Measurements from ENCODE around the gene MAN2A1.

The MAN2A1 gene

GRCh38 chr5:109709225-109709624 lies 19.5 kb downstream of the MAN2A1 start:
- no peak for DNase-seq

- DNase-seq, result no peak
Measured at GRCh38 chr5:109711673-109712072, 21.9 kb downstream of the MAN2A1 start.

- no peak for DNase-seq
Measured at GRCh38 chr5:109713453-109713852, 23.7 kb downstream of the MAN2A1 start.

GRCh38 chr5:109714592-109714991 lies 24.9 kb downstream of the MAN2A1 start:
- DNase-seq, result no peak

- no peak for DNase-seq
Measured at GRCh38 chr5:109718216-109718615, 28.5 kb downstream of the MAN2A1 start.

- DNase-seq, result no peak
Measured at GRCh38 chr5:109718632-109719031, 28.9 kb downstream of the MAN2A1 start.

- DNase-seq, result no peak
Measured at GRCh38 chr5:109719978-109720377, 30.3 kb downstream of the MAN2A1 start.

GRCh38 chr5:109721741-109722140 lies 32.0 kb downstream of the MAN2A1 start:
- no peak for DNase-seq

GRCh38 chr5:109723606-109724005 lies 33.9 kb downstream of the MAN2A1 start:
- no peak for DNase-seq

- no peak for DNase-seq
Measured at GRCh38 chr5:109725135-109725534, 35.4 kb downstream of the MAN2A1 start.

GRCh38 chr5:109739741-109740728 lies 50.3 kb downstream of the MAN2A1 start:
- no peak for DNase-seq

GRCh38 chr5:109740966-109741365 lies 51.2 kb downstream of the MAN2A1 start:
- DNase-seq, result no peak

- no peak for DNase-seq
Measured at GRCh38 chr5:109741390-109741789, 51.7 kb downstream of the MAN2A1 start.

GRCh38 chr5:109743041-109743531 lies 53.4 kb downstream of the MAN2A1 start:
- DNase-seq, result no peak

- DNase-seq, result no peak
Measured at GRCh38 chr5:109743770-109744212, 54.1 kb downstream of the MAN2A1 start.

- no peak for DNase-seq
Measured at GRCh38 chr5:109744261-109744660, 54.5 kb downstream of the MAN2A1 start.

GRCh38 chr5:109748546-109748945 lies 58.8 kb downstream of the MAN2A1 start:
- DNase-seq, result no peak

GRCh38 chr5:109750463-109750862 lies 60.7 kb downstream of the MAN2A1 start:
- DNase-seq, result no peak

GRCh38 chr5:109753279-109753678 lies 63.6 kb downstream of the MAN2A1 start:
- DNase-seq, result no peak

- DNase-seq, result no peak
Measured at GRCh38 chr5:109754319-109754718, 64.6 kb downstream of the MAN2A1 start.

- no peak for DNase-seq
Measured at GRCh38 chr5:109755761-109756160, 66.0 kb downstream of the MAN2A1 start.

GRCh38 chr5:109756543-109757185 lies 66.9 kb downstream of the MAN2A1 start:
- no peak for DNase-seq

GRCh38 chr5:109757490-109757889 lies 67.8 kb downstream of the MAN2A1 start:
- no peak for DNase-seq

- DNase-seq, result no peak
Measured at GRCh38 chr5:109759306-109759705, 69.6 kb downstream of the MAN2A1 start.
